ENCODE data around the gene FBXO11. TPM values are rescaled to one million over a fixed set of nuclear protein-coding genes. Genes with fewer than 3 reads are reported as not detected.

The FBXO11 gene
- total and polyA plus RNA-seq, 11 donors, result 19.7 to 52.4 (median 33.2) TPM

GRCh38 chr2:47811668-47812067 is 94.6 kb downstream of the FBXO11 start:
- WGBS, 4 donors, result 90 to 94% (median 93%) methylated on average over 1 of the region's 1 CpG
- intact Hi-C loops (cut with DNase I), result no loop called here
- no peak for TF ChIP-seq CTCF (IDR thresholded peaks at IDR 0.05)
- TF ChIP-seq POLR2A (IDR thresholded peaks at IDR 0.05), result no peak
- Histone ChIP-seq H3K4me1 (peaks cover 0 to 11% (median 0%) of the 10 kb centered on the region in 12 donors), H3K4me3 (no peak overlapping the region), H3K27me3 (no peaks in the 10 kb centered on the region), H3K27ac (no peak overlapping the region), H3K36me3 (peaks cover 3 to 100% (median 92%) of the 10 kb centered on the region in 9 donors), H3K9me3 (no peaks in the 10 kb centered on the region)
- ATAC-seq, result no peak
- no peak for DNase-seq

GRCh38 chr2:47810850-47811249 is 95.4 kb downstream of the FBXO11 start:
- intact Hi-C loops (cut with DNase I), result no loop called here

GRCh38 chr2:47809903-47810302 is 96.4 kb downstream of the FBXO11 start:
- Histone ChIP-seq H3K4me3 (no peak overlapping the region), H3K27me3 (no peaks in the 10 kb centered on the region), H3K9me3 (no peaks in the 10 kb centered on the region), H3K27ac (no peak overlapping the region), H3K4me1 (peaks cover 0 to 14% (median 0%) of the 10 kb centered on the region in 12 donors), H3K36me3 (peaks cover 6 to 100% (median 92%) of the 10 kb centered on the region in 9 donors)
- WGBS, 4 donors, result 79 to 88% (median 83%) methylated on average over 2 of the region's 2 CpGs
- ATAC-seq (no peak), DNase-seq (no peak)
- TF ChIP-seq CTCF (IDR thresholded peaks at IDR 0.05) (no peak), POLR2A (IDR thresholded peaks at IDR 0.05) (no peak)
- intact Hi-C loops (cut with DNase I), result loop anchor here in 1 of 10 donors (10.0 kb wide), 1 partner anchor 95 kb away; the partner anchor contains the start of gene FBXO11

More at GRCh38 chr2:47810850-47811249, 95.4 kb downstream of the FBXO11 start:
- no peak for TF ChIP-seq CTCF (IDR thresholded peaks at IDR 0.05)
- no peak for TF ChIP-seq POLR2A (IDR thresholded peaks at IDR 0.05)
- DNase-seq, result no peak
- Histone ChIP-seq H3K27me3 (no peaks in the 10 kb centered on the region), H3K4me1 (peaks cover 0 to 11% (median 0%) of the 10 kb centered on the region in 12 donors), H3K27ac (no peak overlapping the region), H3K4me3 (no peak overlapping the region), H3K36me3 (peaks cover 3 to 100% (median 92%) of the 10 kb centered on the region in 9 donors), H3K9me3 (no peaks in the 10 kb centered on the region)
- no peak for ATAC-seq

GRCh38 chr2:47808614-47809013 is 97.7 kb downstream of the FBXO11 start:
- Histone ChIP-seq H3K27ac (no peak overlapping the region), H3K4me3 (no peak overlapping the region), H3K9me3 (peaks cover 0 to 5% (median 1%) of the 10 kb centered on the region in 12 donors), H3K4me1 (peaks cover 0 to 14% (median 0%) of the 10 kb centered on the region in 12 donors), H3K27me3 (no peaks in the 10 kb centered on the region), H3K36me3 (peaks cover 6 to 100% (median 92%) of the 10 kb centered on the region in 9 donors)
- intact Hi-C loops (cut with DNase I), result loop anchor here in 1 of 10 donors (10.0 kb wide), 1 partner anchor 96 kb away; the partner anchor contains the start of gene FBXO11
- no peak for ATAC-seq
- no peak for DNase-seq
- TF ChIP-seq CTCF (IDR thresholded peaks at IDR 0.05), result no peak
- no peak for TF ChIP-seq POLR2A (IDR thresholded peaks at IDR 0.05)
- 83 to 89% (median 86%) methylated on average over 4 of the region's 4 CpGs for WGBS, 4 donors

Data from heart left ventricle (tissue), 16 donors.